Stimulated activated naive CD4-positive, alpha-beta T cell (primary cell): ENCODE measurements around the gene TXN.
"Not testable (repeated sequence)": the region's sequence is repeated elsewhere in the genome, so short reads cannot be mapped to it uniquely, and the experiment has no call there.

ENCODE experiments used
- DNase-seq, 6 experiments: peaks; one replicate each; lab custom pipeline; 2025; lab: John Stamatoyannopoulos, UW

Gene TXN

DNA sequence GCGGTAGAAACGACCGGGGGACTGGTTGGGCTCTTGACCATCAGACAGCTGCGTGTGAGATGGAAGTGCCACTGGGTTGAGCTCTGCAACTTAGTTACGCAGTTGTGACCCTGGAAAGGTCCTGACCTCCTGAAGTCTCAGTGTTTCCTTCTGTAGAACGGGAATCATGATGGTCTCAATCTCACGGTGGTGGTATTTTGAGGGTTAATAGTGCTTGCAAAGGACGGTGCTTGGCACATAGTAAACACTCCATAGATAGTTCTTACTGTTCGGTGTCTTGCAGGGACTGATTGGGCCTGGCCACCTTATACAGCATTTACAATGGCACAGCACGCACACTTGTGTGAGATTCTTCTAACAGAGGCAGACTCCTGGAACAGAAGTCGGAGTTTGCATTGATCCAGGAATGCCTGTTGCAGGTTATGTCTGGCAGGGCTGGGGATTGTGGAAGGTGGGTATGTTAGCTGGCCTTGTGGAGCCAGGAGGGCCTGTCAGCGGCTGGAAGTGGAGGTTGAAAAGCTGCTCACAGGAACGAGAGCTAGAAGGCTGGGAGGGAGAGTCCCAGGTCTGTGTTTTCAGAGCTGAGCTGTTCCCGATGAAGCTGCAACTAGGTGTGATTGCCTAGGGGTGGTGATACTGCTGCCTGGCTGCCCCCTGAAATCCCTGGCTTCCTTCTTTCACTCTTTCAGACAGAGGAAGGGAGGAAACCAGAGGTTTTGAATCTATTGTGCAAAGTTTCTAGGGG is 962 bp upstream of the TXN start:
- peak in 1 of 6 experiments; percentile 39 for DNase-seq

- peak in 2 of 6 experiments; percentile 16 to 73 for DNase-seq
Measured at GRCh38 chr9:110255463-110256379, 586 bp downstream of the TXN start.

DNA sequence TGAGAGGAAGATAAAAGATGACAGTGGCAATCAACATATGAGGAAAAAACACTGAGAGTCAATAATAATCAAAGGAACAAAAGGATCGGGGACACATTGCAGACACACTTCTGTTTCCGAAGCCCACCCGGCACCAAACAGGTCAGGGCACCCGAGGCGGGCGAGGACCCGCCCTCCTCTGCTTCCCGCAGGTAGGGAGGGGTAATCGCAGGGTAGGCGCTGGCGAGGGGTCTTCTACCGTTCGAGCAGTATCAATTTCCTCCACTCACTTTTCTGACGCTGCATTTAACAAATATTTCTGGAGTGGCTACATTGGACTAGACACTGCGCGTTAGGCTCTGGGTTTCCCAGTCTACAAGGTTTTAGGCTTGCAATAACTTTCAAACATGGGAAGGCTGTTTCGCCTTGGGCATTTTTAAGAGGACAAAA is 1.3 kb downstream of the TXN start:
- DNase-seq, result peak in 1 of 6 experiments; percentile 2

DNA sequence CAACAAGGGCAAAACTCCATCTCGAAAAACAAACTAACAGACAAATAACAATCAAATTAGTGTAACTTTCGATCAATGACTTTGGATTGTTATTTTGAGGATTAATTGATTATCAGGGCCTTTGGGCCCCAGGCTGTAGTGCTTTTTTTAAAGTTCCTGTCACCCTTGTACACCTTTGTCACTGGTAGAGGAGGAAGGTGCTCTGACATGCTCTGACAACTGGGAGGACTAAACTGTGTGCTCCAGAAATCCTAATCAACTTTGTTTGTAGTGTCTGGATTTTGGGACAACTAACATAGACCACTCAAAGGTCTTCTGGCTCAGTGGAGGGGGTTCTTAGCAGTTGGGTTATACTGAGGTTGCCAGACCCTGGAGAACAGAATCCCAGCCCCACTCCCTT is 1.8 kb downstream of the TXN start:
- DNase-seq, result no peak

GRCh38 chr9:110252509-110253139 is 3.7 kb downstream of the TXN start:
- no peak for DNase-seq

DNA sequence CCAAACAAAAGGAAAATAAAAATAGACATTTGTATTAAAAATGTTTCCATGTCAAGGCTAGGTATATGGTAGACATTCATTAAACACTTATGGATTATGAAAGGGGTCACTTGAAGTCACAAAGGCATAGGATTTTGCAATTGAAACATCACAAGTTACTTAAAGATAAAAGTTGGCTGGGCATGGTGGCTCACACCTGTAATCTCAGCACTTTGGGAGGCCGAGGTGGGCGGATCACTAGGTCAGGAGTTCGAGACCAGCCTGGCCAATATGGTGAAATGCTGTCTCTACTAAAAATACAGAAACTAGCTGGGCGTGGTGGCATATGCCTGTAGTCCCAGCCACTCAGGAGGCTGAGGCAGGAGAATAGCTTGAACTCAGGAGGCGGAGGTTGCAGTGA is 4.5 kb downstream of the TXN start:
- DNase-seq, result not testable (repeated sequence)

DNA sequence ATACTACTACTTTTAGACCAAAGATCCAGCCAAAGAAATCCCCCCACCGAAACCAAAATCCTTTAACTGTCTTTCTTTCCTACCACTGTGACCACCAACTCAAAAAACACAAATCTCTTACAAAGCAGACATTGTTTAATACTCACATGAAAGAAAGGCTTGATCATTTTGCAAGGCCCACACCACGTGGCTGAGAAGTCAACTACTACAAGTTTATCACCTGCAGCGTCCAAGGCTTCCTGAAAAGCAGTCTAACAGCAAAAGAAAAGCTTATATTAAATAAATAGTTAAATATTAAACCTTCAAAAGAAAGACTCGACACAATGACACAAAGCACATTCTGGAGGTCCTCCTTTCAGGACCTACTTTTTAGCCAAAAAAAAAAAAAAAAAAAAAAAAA is 5.1 kb downstream of the TXN start:
- no peak for DNase-seq

DNA sequence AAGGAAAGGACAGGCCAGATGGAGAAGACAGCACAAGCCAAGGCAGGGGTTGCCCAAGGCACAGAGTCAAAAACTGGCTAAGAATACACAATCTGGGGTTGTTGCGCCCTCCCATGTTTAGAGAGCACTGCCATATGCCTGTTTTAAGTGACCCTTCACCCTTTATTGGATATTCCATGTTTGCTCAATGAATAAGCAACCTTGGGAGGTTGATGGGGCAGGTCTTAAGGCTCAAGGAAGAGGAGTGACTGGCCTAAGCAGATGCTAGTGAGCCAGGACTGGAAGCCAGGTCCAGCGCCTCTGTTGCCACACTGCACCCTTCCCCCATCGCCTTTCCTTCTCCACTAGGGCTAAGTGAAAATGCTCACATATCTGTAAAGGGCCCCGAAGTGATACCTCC is 6.7 kb downstream of the TXN start:
- no peak for DNase-seq

DNA sequence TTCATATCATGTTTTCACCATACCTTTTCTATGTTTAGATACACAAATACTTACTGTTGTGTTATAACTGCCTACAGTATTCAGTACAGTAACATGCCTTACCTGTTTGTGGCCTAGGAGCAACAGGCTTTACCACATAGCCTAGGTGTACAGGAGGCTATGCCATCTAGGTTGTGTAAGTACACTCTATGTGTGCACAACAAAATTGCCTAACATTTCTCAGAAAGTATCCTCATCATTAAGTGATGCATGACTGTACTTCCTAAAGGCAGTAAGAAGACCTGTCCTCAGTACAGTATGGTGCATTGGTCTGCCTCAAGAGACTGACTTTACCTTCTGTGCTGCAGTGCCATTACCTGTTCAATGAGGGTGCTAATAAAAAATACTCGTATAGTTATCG is 7.9 kb downstream of the TXN start:
- DNase-seq, result no peak

- no peak for DNase-seq
Measured at GRCh38 chr9:110246214-110246613, 10.1 kb downstream of the TXN start.

- DNase-seq, result no peak
Measured at GRCh38 chr9:110244616-110245015, 11.7 kb downstream of the TXN start.

GRCh38 chr9:110241858-110242321 is 14.4 kb downstream of the TXN start:
- DNase-seq, result no peak

GRCh38 chr9:110241260-110241857 is 14.9 kb downstream of the TXN start:
- no peak for DNase-seq

DNA sequence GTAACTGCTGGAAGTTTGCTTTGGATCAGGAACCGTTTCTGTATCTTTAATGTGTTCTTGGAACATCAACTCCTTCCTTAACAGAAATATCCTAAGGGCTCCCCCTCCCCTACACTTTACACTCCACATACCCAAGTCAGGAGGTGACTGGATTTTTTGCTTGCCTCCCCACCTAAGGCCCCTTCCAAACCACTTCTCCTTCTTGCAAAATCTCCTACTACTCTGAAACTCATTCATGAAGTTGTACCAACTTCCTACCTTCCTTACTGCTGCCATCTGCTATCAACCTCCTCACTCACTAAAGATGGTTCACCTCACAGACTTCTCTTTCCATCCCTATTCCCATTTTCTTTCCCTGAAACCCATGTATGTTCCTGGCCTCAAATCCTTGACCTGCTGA is 16.1 kb downstream of the TXN start:
- no peak for DNase-seq

DNA sequence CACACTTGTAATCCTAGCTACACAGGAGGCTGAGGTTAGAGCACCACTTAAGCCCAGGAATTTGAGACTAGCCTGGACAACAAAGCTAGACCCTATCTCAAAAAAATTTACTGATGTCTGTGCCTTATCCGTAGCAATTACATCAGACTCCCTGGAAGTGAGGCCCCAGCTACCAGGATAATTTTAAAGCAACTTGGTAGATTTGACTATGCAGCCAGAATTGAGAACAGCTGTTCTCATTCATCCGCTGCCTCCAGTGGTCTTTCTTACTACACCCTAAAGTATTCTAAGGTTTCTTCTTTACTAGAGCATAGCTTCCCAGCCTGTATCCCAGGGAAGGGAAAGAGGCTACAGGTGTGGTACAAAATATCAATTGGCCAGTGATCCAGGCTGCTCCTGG is 28.0 kb downstream of the TXN start:
- DNase-seq, result no peak

- DNase-seq, result no peak
Measured at GRCh38 chr9:110224583-110224982, 31.7 kb downstream of the TXN start.

DNA sequence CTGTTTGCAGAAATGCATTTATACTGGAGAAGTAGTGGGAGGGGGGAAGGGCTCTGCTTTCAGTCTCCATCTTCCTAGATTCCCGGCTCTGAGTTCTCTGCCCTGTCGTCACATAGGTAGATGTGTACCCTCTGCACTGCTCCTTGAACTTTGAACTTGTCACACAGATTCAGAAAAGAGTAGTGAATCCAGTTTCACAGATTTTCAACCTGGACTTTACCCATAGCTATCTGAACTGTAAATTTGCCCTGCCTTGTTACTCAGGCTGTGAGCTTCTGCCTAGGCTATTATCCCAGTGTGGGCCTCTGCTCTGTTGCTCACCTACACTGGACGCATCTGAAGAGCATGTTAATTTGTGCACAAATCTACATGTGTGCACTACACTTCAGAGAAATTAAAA is 35.5 kb downstream of the TXN start:
- no peak for DNase-seq

DNA sequence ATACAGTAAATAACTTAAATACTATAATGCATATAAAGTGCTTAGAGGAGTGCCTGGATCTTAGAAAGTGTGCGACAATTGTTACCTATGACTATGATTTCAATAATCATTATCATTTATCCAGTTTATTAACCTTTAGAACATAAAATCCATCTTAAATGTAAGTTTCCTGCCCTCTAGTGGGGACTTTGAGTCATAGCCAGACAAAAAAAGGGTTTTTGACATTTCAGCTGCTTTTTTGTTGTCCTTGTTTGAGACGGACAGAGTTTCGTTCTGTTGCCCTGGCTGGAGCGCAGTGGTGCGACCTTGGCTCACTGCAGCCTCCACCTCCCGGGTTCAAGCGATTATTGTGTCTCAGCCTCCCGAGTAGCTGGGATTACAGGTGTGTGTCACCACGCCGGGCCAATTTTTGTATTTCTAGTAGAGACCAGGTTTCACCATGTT is 38.6 kb downstream of the TXN start:
- DNase-seq, result peak in 2 of 6 experiments; percentile 4 to 35

- no peak for DNase-seq
Measured at GRCh38 chr9:110214586-110215355, 41.5 kb downstream of the TXN start.

- DNase-seq, result no peak
Measured at GRCh38 chr9:110214090-110214489, 42.2 kb downstream of the TXN start.

- no peak for DNase-seq
Measured at GRCh38 chr9:110213413-110214044, 42.8 kb downstream of the TXN start.
